Islet precursor cell (in vitro differentiated cells): ENCODE data around the gene BICDL1.

Experiments used
- DNase-seq: peaks from one replicate; pipeline ENCODE4 v3.0.0-alpha.2; 2018

BICDL1 gene

GRCh38 chr12:120106151-120106550 lies 117.1 kb downstream of the BICDL1 start:
- DNase-seq: no peak

GRCh38 chr12:120109570-120110267 lies 120.7 kb downstream of the BICDL1 start:
- DNase-seq: peak; percentile 88

- peak; percentile 74 for DNase-seq
These were observed 121.8 kb downstream of the BICDL1 start for GRCh38 chr12:120110550-120111501.

- no peak for DNase-seq
These were observed 126.0 kb downstream of the BICDL1 start for GRCh38 chr12:120115066-120115465.

GRCh38 chr12:120115692-120116440 lies 126.8 kb downstream of the BICDL1 start:
- DNase-seq: peak; percentile 76

GRCh38 chr12:120116441-120116791 lies 127.4 kb downstream of the BICDL1 start, which contains the start of gene RAB35:
Gene RAB35, minus strand, starts transcription at chr12:120116753. Its CDS starts 103 bp downstream, at chr12:120116650.
- DNase-seq: no peak

- DNase-seq: peak; percentile 99
These were observed 128.0 kb downstream of the BICDL1 start for GRCh38 chr12:120116792-120117651.

GRCh38 chr12:120117961-120118320 lies 128.9 kb downstream of the BICDL1 start:
- DNase-seq: no peak

GRCh38 chr12:120118321-120119061 lies 129.5 kb downstream of the BICDL1 start:
- peak; percentile 88 for DNase-seq

GRCh38 chr12:120119271-120119973 lies 130.4 kb downstream of the BICDL1 start:
- no peak for DNase-seq

- DNase-seq: no peak
These were observed 132.3 kb downstream of the BICDL1 start for GRCh38 chr12:120121343-120121742.

GRCh38 chr12:120121766-120122293 lies 132.8 kb downstream of the BICDL1 start:
- no peak for DNase-seq

- no peak for DNase-seq
These were observed 136.0 kb downstream of the BICDL1 start for GRCh38 chr12:120125029-120125428.

- DNase-seq: no peak
These were observed 137.0 kb downstream of the BICDL1 start for GRCh38 chr12:120125792-120126634.

- DNase-seq: no peak
These were observed 137.6 kb downstream of the BICDL1 start for GRCh38 chr12:120126635-120127005.

- DNase-seq: no peak
These were observed 141.0 kb downstream of the BICDL1 start for GRCh38 chr12:120130011-120130410.

GRCh38 chr12:120131116-120131515 lies 142.1 kb downstream of the BICDL1 start:
- no peak for DNase-seq

- DNase-seq: no peak
These were observed 143.2 kb downstream of the BICDL1 start for GRCh38 chr12:120132054-120132836.

- no peak for DNase-seq
These were observed 143.9 kb downstream of the BICDL1 start for GRCh38 chr12:120132863-120133385.
